Spleen (tissue), 7 donors: ENCODE measurements around the gene ROBO1.

Source experiments
- POLR2AphosphoS5 ChIP-seq, 3 donors: sonication (generic); formaldehyde crosslinking; IDR thresholded peaks; one replicate each; pipeline ENCODE4 v1.5.1; 2017; ENCODE audit warnings: antibody characterized with exemption in 3 of 3
- TF ChIP-seq, protein P1 (sequence below), 11 experiments: fragments of 200-600 bp in 7 of 11; fragments of 450-650 bp in 4 of 11; sonication (generic) in 4 of 11; IDR thresholded peaks in 8 of 11; conservative IDR thresholded peaks in 3 of 11; 1 replicate in 7 of 11; 2 replicates in 4 of 11; pipeline versions ENCODE4 v1.4.0 to v1.8.0; 2016 to 2021; ENCODE audit warnings: antibody characterized with exemption in 11 of 11, inconsistent platforms in 4 of 11, mild to moderate bottlenecking in 1 of 11
- donor health status: DM: no; HTN: no; CAD: no; lungs with moderate emphysema.
- donor health status: DM: no; HTN: no; CAD: no.
- donor health status: DM: no; HTN: no; CAD: no.

GRCh38 chr3:78738833-78739232, 1029.0 kb downstream of the ROBO1 start:
- TF ChIP-seq, protein P1, sequence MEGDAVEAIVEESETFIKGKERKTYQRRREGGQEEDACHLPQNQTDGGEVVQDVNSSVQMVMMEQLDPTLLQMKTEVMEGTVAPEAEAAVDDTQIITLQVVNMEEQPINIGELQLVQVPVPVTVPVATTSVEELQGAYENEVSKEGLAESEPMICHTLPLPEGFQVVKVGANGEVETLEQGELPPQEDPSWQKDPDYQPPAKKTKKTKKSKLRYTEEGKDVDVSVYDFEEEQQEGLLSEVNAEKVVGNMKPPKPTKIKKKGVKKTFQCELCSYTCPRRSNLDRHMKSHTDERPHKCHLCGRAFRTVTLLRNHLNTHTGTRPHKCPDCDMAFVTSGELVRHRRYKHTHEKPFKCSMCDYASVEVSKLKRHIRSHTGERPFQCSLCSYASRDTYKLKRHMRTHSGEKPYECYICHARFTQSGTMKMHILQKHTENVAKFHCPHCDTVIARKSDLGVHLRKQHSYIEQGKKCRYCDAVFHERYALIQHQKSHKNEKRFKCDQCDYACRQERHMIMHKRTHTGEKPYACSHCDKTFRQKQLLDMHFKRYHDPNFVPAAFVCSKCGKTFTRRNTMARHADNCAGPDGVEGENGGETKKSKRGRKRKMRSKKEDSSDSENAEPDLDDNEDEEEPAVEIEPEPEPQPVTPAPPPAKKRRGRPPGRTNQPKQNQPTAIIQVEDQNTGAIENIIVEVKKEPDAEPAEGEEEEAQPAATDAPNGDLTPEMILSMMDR (IDR thresholded peaks at IDR 0.05 in 8 of 11, conservative IDR thresholded peaks at IDR 0.05 in 3 of 11): no peak
- TF ChIP-seq POLR2AphosphoS5 (IDR thresholded peaks at IDR 0.05): no peak
